D341Med (cell line): ENCODE measurements around the gene GLIS1.

Experiments
- DNase-seq: peaks from one replicate; pipeline ENCODE4 v3.0.0; 2012; ENCODE audit warnings: low spot score

Gene GLIS1

DNA sequence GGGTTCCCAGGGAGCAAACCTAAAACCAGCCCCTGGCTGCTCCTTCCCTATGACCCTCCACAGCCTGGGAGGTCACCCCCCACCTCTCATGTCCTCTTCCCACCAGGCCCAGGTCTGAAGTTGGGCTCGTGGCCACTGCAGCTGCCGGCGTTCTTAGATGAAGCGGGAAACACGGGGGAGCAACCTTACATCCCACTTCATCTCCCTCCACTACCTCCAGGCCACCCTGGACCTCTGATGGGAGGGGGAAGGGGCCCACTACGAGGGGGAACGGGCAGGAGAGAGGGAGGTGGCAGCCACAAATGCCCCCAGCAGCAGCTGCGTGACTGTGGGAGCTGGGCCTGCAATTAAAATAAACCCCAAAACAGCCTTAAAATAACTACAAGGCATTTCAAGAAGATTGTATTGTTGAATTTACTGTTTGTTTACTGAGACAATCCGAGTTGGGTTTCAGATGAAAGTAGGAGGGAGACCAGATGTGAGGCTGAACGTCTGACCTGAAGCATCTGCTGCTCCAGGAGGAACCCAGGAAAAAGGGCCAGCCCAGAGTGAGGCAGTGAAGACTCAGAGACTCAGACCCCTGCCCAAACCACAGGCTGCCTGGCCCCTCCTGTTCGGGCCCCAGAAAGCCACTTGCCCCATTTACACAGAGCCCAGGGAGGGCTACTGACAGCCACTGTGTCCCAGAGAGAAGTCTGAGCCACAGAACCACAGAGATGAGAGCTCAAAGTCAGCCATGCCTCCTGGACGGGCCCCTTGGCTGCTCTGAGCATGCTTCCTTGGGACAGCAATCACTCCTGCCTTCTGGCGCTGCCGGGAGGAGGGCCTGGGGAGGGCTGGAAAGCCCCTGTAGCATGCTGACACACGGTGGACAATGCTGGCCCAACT lies 59.8 kb downstream of the GLIS1 start:
- no peak for DNase-seq

GRCh38 chr1:53678507-53678906 lies 60.5 kb downstream of the GLIS1 start:
- no peak for DNase-seq

DNA sequence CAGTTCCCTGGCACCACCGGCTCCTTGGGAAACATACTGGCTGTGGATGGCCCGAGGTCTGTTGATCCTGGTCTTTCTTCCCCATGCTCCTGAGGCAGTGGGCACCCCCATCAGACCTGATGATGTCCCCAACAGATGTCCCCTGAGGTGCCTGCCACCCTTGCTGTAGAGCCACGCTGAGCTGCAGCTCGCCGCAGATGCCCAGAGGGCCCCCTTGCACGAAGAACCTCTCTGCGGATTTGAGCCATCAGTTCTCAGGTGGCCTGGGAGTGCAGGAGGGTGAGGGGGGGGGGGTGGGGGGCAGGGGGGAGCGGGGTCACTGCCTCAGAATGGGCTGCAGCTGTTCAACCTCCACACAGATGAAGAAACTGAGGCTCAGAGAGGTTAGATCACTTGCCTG lies 60.9 kb downstream of the GLIS1 start:
- no peak for DNase-seq

DNA sequence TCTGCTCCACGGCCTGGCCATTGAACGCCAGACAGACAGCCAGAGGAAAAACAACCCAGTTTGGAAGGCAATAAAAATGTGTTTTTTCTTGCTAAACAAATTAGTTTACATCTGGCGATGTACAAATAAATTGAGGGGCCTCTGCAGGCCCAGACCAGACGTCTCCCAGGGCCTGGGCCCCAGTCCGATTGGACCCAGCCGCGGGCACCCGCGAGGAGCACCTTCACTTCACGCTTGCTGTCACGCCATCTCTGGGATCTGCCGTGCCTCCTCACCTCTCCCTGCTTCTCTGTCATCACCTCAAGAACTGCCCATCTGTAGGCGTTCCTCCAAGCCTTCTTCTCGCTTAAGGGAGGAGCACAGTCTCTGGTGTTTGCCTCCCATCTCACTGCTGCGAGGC lies 61.5 kb downstream of the GLIS1 start:
- no peak for DNase-seq

DNA sequence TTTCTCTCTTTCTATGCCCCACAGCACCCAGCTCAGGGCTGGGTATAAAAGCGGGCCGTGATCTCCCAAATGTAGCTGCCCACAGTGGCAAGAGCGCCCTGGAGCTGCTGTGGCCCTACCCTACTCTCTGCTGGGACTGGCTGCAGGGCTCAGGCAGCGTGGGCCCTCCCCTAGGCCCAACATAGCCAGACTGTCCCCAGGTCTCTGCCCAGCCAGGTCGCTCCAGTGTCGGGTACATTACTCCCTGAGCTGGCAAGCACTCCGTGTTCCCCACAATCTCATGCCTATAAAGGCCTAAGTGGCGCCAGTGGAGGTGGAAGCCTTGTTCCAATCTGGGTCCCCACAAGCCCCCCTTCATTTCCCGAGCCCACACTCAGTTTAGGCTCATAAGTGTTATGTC lies 66.2 kb downstream of the GLIS1 start:
- no peak for DNase-seq

DNA sequence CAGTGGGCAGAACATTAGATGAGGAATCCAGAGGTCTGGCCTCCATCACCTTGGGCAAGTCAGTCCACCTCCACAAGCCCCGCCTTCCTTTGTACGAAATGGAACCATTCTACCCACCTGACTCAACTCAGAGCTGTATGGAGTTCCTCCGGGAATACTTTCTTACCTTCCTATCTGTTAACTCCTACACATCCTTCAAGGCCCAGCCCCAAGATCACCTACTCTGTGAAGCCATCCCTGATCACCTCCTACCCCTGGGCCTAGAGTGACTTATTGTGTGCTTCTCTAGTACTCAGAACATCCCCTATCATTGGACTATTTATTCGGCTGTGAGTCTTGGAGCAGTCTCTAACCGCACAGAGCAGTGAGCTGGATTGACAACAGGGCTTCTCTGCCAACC lies 66.7 kb downstream of the GLIS1 start:
- no peak for DNase-seq

DNA sequence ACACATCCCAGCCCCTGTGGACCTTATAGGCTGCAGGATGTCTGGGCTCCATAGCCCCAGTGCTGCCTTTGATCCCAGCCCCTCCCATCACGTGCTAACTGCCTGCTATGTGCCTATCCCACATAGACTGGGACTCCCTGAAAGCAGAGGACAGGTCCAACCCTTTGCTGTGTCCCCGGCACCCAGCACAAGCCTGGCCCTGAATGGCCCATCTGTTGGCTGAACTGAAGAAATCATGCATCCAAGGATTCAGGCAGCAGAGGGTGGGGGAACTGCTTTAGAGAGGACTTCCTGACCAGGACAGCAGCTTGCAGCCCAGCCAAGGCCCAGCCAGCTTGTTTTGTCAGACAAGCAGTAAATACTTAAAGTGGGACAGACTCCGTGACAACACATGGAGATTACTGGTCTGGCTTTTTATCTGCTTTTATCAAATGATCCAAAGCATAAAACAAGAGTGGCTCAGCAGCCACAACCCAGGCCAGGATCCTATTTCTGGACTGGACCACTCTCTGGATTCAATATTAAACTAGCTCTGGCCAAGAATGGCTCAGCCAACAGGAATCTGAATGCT lies 69.3 kb downstream of the GLIS1 start:
- no peak for DNase-seq

DNA sequence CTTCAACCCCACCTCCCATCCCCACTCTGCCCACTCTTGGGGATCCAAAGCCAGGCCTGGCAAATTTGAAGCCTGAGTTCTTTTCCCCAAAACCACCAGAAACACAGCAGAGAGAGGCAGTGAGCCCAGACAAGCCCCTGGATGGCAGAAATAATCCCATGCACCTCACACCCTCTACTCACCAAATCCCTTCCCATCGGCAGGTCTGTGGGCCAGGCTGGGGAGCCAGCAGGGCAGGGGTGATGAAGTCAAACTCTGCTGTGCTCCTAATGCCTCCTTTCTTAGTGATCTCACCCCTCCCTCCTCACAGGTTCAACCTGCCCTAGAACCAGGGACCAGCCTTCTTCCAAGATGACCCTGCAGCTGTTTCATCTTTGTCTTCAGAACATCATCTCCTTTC lies 72.4 kb downstream of the GLIS1 start:
- DNase-seq, result no peak

DNA sequence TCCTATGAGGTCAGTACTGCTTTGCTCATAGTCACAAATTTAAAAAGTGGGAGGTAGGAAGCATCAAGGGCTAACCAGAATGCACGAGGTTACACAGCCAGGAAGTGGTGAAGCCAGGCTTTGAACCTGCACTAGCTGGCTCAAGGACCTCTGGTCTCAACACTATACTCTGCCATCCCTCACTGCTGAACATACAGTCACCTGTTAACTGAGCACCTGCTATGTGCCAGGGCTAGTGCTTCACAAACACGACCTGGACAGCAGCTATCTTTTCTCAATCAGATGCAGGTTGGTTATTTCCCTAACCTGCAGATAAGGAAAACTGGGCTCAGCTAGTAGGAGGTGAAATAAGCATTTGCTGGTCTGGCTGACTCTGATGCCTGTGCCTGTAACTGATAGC lies 73.0 kb downstream of the GLIS1 start:
- no peak for DNase-seq

DNA sequence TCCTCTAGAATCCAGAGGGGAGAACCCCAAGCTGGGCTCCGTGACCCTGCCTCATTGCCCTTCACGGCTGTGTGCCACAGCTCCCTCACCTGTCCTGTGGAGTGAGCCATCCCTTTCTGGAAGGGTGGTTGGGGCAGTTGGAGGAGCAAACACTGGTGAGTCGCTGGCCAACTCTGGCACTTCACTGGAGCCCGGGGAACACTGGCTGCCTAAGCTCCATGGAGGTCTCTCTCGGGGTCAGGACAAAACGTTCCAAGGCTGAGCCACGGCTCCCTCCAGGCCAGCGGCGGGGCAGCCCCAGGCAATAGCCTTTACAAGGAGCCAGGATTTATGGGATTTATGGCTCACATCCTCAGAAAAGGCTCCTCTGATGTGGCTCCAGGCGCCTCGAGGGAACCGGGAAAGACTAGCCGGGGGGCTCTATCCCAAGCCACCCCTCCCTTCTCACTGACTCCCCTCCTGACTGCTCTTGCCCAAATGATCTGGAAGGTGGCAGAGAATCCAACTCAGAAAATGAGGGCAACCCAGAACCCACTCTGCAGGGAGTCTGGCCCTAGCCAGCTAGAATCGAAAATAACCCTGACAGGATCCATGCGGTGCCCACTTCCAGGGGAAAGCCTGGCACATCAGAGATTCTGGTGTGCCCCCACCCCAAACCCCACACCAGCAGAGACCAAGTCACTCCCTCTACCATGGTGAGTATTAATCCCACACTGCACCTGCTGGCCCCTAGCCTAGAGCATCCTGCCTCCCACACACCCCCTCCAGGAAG lies 75.2 kb downstream of the GLIS1 start:
- DNase-seq, result no peak

GRCh38 chr1:53662951-53663350 lies 76.0 kb downstream of the GLIS1 start:
- DNase-seq, result no peak

DNA sequence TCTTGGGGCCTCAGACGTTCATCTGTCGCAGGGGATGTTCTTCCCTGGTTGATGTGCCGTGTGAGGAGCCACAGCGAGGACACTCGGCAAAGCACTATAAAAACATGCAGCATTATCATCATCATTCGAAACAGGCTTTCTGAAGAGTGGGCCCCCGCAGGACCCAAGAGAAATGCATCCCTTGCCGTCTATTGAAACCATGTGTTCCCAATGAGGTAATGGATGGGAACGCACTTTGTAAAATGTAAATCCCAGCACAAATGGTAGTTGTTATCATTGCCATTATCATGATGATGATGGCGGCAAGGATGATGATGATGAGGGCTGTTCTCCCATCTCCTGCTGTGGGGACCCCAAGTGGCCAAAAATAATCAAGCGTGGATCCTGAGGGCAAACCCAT lies 76.8 kb downstream of the GLIS1 start:
- no peak for DNase-seq

DNA sequence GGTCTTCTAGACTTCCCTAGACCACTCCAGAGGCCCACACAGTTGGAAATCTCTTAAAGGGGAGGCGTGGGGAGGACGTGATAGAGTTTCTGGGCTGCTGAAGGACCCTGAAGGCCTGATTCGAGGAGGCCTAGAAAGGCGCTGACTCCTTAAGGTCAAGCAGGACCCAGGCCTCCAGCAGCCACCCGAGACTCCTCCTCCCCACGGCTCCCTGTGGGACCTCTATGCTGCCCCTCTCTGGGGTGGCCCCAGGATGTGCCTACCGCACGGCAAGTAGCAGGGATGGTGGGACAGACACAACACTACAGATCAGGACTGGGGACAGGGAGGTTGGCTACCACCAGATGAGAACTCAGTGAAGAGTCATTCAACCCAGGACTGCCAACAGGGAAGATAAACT lies 77.5 kb downstream of the GLIS1 start:
- no peak for DNase-seq

DNA sequence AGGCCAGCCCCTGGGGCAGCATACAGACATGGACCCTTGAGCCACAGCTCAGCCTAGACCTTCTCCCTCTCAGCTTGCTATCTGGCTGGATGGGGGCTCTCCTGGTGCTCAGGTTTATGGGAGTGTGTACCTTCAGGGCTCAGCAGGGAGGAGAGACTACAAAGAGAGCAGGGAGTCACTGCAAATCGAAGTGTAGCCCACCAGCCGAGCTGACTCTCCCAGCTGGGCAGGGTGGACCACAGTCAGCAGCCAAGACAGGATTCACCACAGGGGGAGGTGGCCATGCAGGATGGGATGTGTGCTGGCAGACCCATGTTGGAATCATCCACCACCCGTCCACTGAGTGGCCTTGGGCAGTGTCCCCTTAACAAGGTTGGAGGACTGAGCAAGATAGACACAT lies 78.3 kb downstream of the GLIS1 start:
- no peak for DNase-seq

- DNase-seq, result no peak
Measured at GRCh38 chr1:53659436-53659835, 79.5 kb downstream of the GLIS1 start.

DNA sequence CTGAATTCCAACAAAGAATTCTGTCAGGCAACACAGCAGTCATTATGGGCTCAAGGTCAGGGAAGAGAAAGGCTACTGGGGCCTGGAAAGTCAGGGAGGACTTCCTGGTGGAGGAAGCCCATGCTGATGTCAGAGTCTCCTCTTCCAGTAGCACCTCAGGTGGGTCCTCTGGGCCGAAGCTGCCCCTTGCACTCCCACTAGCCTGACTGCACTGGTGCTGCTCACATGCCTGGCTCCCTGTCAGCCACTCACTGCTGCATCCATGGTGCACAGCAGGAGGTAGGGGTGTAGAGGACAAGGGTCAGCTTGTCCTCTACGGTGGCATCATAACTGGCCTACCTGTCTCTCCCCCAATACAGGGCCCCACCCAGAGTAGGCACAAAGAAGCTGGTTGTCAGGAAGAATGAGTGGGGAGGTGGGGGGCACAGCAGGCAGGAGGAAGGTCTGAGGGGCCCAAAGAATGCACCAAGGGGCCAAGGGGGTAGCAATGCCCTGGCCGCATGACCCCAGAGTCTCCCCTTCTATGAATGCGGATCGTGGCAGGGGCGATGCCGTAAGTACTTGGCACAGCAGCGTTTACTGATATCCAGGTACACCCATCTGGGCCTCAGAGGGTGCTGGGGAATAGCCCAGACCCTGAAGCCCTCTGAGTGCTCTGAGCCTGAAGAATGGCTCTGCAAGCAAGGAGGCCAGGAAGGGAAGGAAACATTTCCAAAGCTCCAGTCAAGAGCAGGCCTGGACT lies 80.3 kb downstream of the GLIS1 start:
- no peak for DNase-seq

DNA sequence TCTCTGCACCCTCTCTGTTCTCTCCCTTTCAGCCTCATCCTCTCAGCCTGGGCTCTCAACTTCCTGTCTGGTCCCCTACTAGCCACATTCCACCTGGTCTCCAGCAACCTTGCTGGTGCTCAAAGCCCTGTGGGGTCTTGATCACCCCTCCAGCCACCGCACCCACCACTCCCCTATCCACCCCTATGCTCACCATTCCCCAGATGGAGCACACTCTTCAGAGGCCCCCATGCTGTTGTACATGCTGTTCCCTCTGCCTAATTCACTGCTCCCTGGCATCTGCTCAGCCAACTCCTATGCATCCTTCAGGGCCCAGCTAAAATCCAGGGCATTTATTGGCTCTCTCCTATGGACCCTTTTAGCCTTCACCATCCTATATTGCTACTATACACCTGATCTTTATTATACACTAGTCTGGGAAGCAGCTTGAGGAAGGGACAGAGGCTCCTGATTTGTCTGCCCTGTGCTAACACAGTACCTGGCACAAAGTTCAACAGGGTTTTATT lies 81.0 kb downstream of the GLIS1 start:
- DNase-seq, result no peak

DNA sequence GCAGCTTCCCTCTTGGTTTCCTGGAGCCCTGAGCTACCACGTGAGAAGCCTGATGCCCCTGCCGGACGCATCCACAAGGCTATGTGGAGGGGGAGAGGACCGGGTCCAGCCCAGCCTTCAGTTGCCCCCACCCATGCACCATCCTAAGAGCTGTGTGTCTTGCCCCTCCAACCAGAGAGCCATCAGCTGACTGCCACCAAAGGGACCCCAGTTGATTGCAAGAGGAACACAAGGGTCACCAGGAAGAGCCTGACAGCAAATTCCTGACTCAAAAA lies 81.5 kb downstream of the GLIS1 start:
- no peak for DNase-seq

DNA sequence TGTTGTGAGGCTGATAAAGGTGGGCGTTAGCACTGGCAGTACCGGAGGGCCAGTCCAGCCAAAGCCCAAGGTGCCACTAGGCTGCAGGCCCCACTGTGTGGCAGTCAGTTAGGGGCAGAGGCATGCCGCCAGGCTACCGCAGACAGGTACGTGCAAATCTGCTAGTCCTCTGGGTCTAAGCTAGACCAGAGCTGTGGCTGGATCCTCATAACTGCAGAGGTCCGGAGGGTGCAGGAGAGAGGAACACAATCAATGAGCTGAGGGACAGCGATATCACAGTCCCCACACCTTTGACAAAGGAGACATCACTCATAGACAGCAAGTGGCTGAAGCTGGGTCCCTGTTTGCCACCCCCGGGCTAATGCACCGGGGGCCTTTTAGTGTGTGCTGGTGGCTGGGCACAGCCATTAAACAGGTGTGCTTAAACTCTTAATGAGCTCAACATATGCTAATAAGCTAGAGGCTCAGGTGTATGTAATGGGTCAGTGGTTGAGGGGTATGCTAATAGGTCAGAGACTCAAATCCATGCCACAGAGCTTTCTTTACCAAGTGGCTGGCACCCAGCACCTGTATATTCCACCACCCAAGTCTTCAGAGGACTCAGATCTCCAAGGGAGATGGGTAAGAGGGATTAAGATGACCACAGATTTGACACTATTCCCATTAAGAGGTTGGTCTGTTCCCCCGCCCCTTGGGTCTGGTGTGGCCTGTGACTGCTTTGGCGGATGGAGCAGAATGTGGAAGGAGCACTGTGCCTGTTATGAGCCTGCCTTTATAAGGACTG lies 82.0 kb downstream of the GLIS1 start:
- DNase-seq, result no peak

DNA sequence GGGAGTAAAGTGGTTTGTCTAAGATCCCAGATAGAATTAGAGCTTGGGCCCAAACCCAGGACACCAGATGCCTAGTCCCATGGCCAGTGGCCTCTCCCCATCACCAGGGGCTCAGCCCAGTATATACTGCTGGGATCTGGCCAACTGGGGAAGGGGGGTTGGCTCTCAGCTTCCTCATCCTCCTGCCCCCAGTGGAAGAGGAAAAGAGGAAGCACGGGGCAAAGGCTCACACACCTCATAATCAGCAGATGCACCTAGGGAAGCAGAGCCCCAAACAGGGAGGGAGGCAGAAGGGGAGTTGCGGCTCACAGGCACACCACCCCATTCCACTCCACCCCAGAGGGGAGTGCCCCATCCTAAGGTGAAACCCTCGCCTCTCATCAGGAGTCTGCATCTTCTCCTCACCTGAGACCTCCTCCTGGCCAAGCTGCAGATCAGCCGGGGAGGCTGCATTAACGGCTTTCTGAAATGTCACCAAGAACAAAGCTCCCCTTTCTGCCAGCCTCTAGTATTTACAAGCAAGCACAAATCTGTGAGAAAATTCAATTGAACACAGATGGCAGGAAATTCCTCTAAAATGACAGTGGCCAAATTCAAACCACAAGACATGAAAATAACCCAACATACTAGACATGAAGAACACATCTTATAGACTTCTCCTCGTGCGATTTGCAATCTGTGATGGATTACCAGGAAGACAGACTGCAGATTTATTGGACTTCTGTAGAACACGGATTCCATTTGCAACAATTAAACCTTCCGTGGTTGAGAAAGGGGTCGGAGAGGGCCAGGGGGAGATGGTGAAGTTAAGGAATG lies 82.8 kb downstream of the GLIS1 start:
- DNase-seq, result no peak
